Uterus (tissue), 4 donors: Measurements from ENCODE around the gene CDON. TPM values are rescaled to one million over a fixed set of nuclear protein-coding genes. Genes with fewer than 3 reads are reported as not detected.
A peak's percentile ranks its signal among the peaks of the same experiment; 100 is the strongest.

Experiments
- DNase-seq, 2 donors: peaks; one replicate each; pipeline ENCODE4 v3.0.0-alpha.2; 2019 to 2020
- H3K27ac ChIP-seq, 2 donors: fragments of 200-600 bp; sonication (generic); 1 replicate in 1 of 2; 2 replicates in 1 of 2; pipeline ENCODE4 v1.5.1; 2016 to 2018
- H3K27me3 ChIP-seq, 2 donors: fragments of 200-600 bp; sonication (generic); one replicate each; pipeline ENCODE4 v1.5.1; 2018 to 2019; ENCODE audit warnings: control low read depth in 1 of 2
- H3K36me3 ChIP-seq, 2 donors: fragments of 200-600 bp; sonication (generic); one replicate each; pipeline ENCODE4 v1.5.1; 2019; ENCODE audit warnings: control low read depth in 1 of 2
- H3K4me1 ChIP-seq, 2 donors: fragments of 200-600 bp; sonication (generic); one replicate each; pipeline ENCODE4 v1.5.1; 2018 to 2019; ENCODE audit warnings: control low read depth in 1 of 2
- H3K4me3 ChIP-seq, 2 donors: fragments of 200-600 bp; sonication (generic); 1 replicate in 1 of 2; 2 replicates in 1 of 2; pipeline ENCODE4 v1.5.1; 2018 to 2019; ENCODE audit warnings: mild to moderate bottlenecking in 1 of 2
- H3K9me3 ChIP-seq, 2 donors: fragments of 200-600 bp; sonication (generic); one replicate each; pipeline ENCODE4 v1.5.1; 2019; ENCODE audit warnings: control low read depth in 1 of 2
- CTCF ChIP-seq, 4 experiments: fragments of 200-600 bp in 2 of 4; fragments of 450-650 bp in 2 of 4; sonication (generic) in 2 of 4; IDR thresholded peaks; one replicate each; pipeline ENCODE4 v1.5.1; 2016 to 2019; ENCODE audit warnings: antibody characterized with exemption in 4 of 4, mild to moderate bottlenecking in 2 of 4, moderate library complexity in 1 of 4
- POLR2A ChIP-seq, 2 donors: fragments of 450-650 bp; IDR thresholded peaks; one replicate each; pipeline ENCODE4 v1.6.1; 2016; ENCODE audit warnings: antibody characterized with exemption in 2 of 2, mild to moderate bottlenecking in 1 of 2, moderate library complexity in 1 of 2
- intact Hi-C: fragments of 100-400 bp; cut with DNase I; formaldehyde crosslinking; loops from one replicate; pipeline ENCODE4 v1.15.1; 2023; ENCODE audit warnings: low total_unique reads
- total RNA-seq, 4 donors: library from RNA; depleted of rRNA in 3 of 4; stranded (reverse); fragments of >200 nt in 3 of 4; gene quantifications; one replicate each; pipeline versions ENCODE4 v1.1.0 to v1.2.4, GENCODE V29; 2014 to 2023
- donor health status: DM: yes; HTN: yes; CAD: no.

Gene CDON
- total RNA-seq, 4 donors from 2014 or later, result 38.5 to 261 (median 213) TPM

GRCh38 chr11:125941619-125942611 is 120.8 kb downstream of the CDON start:
- H3K9me3 ChIP-seq, result no peaks in the 10 kb centered on the region
- TF ChIP-seq POLR2A (IDR thresholded peaks at IDR 0.05), result no peak
- peak; percentile 14 to 38 (median 26) for TF ChIP-seq CTCF (IDR thresholded peaks at IDR 0.05)
- no peaks in the 10 kb centered on the region for H3K27me3 ChIP-seq
- no peaks in the 10 kb centered on the region for H3K36me3 ChIP-seq
- H3K27ac ChIP-seq, result no peak overlapping the region
- DNase-seq, result no peak
- H3K4me3 ChIP-seq, result no peak overlapping the region
- intact Hi-C loops, result loop anchor here (10.0 kb wide), 1 partner anchor 123 kb away; the partner anchor contains the start of gene CDON
- H3K4me1 ChIP-seq, result no peaks in the 10 kb centered on the region

DNA sequence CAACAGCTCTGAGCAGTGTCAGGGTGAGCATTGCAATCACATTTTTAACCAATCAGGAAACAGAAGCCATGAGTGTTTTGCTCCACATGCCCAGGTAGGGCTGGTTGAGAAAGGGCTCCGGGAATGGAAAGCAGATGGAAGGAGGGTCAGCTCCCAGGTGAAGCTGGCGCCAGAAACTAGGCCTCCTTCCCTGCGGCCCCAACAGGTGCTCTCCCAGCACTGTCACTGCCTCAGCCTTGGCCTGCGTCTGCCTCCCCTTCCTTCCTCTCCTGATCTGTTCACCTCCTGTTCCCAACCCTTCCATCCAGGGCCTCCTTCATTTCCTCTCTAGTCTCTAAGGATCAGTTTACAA is 121.4 kb downstream of the CDON start:
- intact Hi-C loops, result loop anchor here (10.0 kb wide), 1 partner anchor 124 kb away; the partner anchor contains the start of gene CDON
- DNase-seq, result no peak
- no peaks in the 10 kb centered on the region for H3K4me1 ChIP-seq
- H3K36me3 ChIP-seq, result no peaks in the 10 kb centered on the region
- no peak overlapping the region for H3K27ac ChIP-seq
- H3K9me3 ChIP-seq, result no peaks in the 10 kb centered on the region
- H3K4me3 ChIP-seq, result no peak overlapping the region
- TF ChIP-seq POLR2A (IDR thresholded peaks at IDR 0.05) (no peak), CTCF (IDR thresholded peaks at IDR 0.05) (no peak)
- no peaks in the 10 kb centered on the region for H3K27me3 ChIP-seq

DNA sequence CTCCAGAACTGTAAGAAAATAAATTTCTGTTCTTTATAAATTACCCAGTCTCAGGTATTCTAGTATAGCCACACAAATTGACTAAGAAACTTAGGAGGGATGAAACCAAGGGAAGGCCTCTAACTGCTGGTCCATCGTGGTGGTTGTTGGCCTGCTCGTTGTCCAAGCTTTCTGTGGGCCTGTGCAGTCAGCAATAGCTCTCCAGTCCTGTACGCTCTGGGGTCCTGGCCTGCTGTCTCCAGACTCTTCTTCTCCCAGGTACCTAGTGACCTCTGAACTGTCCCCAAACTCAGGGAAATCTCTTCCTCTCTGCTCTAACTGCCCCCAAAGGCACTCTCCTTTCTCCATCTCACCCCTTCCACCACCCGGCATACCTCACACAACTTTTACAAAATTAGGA is 122.5 kb downstream of the CDON start:
- no peaks in the 10 kb centered on the region for H3K36me3 ChIP-seq
- no peak overlapping the region for H3K4me3 ChIP-seq
- H3K9me3 ChIP-seq, result no peaks in the 10 kb centered on the region
- H3K4me1 ChIP-seq, result no peaks in the 10 kb centered on the region
- TF ChIP-seq POLR2A (IDR thresholded peaks at IDR 0.05), result no peak
- TF ChIP-seq CTCF (IDR thresholded peaks at IDR 0.05), result no peak
- no peak for DNase-seq
- intact Hi-C loops, result loop anchor here (10.0 kb wide), 1 partner anchor 125 kb away; the partner anchor contains the start of gene CDON
- no peaks in the 10 kb centered on the region for H3K27me3 ChIP-seq
- no peak overlapping the region for H3K27ac ChIP-seq

- H3K9me3 ChIP-seq, result no peaks in the 10 kb centered on the region
- H3K4me3 ChIP-seq, result no peak overlapping the region
- no peaks in the 10 kb centered on the region for H3K36me3 ChIP-seq
- no peaks in the 10 kb centered on the region for H3K4me1 ChIP-seq
- intact Hi-C loops, result no loop called here
- DNase-seq, result peak in 1 of 2 donors; percentile 73
- no peak for TF ChIP-seq CTCF (IDR thresholded peaks at IDR 0.05)
- TF ChIP-seq POLR2A (IDR thresholded peaks at IDR 0.05), result no peak
- peak overlapping the region; percentile 55 to 58 for H3K27ac ChIP-seq
- no peaks in the 10 kb centered on the region for H3K27me3 ChIP-seq
These were observed 123.6 kb downstream of the CDON start for GRCh38 chr11:125939081-125939521.

- TF ChIP-seq POLR2A (IDR thresholded peaks at IDR 0.05) (no peak), CTCF (IDR thresholded peaks at IDR 0.05) (no peak)
These were observed 124.2 kb downstream of the CDON start for GRCh38 chr11:125938418-125938817.

More at GRCh38 chr11:125938418-125938817, 124.2 kb downstream of the CDON start:
- Histone ChIP-seq H3K27me3 (no peaks in the 10 kb centered on the region), H3K4me3 (no peak overlapping the region), H3K36me3 (no peaks in the 10 kb centered on the region), H3K9me3 (no peaks in the 10 kb centered on the region), H3K4me1 (no peaks in the 10 kb centered on the region), H3K27ac (peak overlapping the region; percentile 55 to 58)
- DNase-seq, result no peak
- intact Hi-C loops, result no loop called here
